Hematopoietic multipotent progenitor cell treated with erythropoietin and hydrocortisone succinate and interleukin-3 and kit ligand, for 4 days (in vitro differentiated cells): ENCODE results near the gene SPINK13.
A peak's percentile ranks its signal among the peaks of the same experiment; 100 is the strongest.
"Not testable (repeated sequence)": the region's sequence is repeated elsewhere in the genome, so short reads cannot be mapped to it uniquely, and the experiment has no call there.

ENCODE experiments used
- DNase-seq: peaks from one replicate; pipeline ENCODE4 v3.0.0-alpha.2; 2015

Gene SPINK13

GRCh38 chr5:148268566-148268965, at the start of gene SPINK13:
TSS of gene SPINK13 (plus strand) at chr5:148268794. CDS start at chr5:148270073, 1,279 bp downstream.
- no peak for DNase-seq

GRCh38 chr5:148221508-148221907, 47.1 kb upstream of the SPINK13 start:
- no peak for DNase-seq

GRCh38 chr5:148224117-148224742, 44.4 kb upstream of the SPINK13 start:
- DNase-seq: no peak

- no peak for DNase-seq
Measured at GRCh38 chr5:148228392-148228984, 40.1 kb upstream of the SPINK13 start.

- no peak for DNase-seq
Measured at GRCh38 chr5:148229840-148230239, 38.8 kb upstream of the SPINK13 start.

- no peak for DNase-seq
Measured at GRCh38 chr5:148230240-148230639, 38.4 kb upstream of the SPINK13 start.

GRCh38 chr5:148237785-148238417, 30.7 kb upstream of the SPINK13 start:
- DNase-seq: no peak

- no peak for DNase-seq
Measured at GRCh38 chr5:148238418-148238794, 30.2 kb upstream of the SPINK13 start, which contains the start of gene MARCOL. TSS of gene MARCOL (plus strand) at chr5:148238525. CDS start at chr5:148238598, 73 bp downstream.

- no peak for DNase-seq
Measured at GRCh38 chr5:148248894-148249293, 19.7 kb upstream of the SPINK13 start.

GRCh38 chr5:148255456-148255855, 13.1 kb upstream of the SPINK13 start:
- no peak for DNase-seq

GRCh38 chr5:148259288-148259687, 9.3 kb upstream of the SPINK13 start:
- DNase-seq: no peak

- no peak for DNase-seq
Measured at GRCh38 chr5:148261221-148261620, 7.4 kb upstream of the SPINK13 start.

GRCh38 chr5:148267962-148268361, 632 bp upstream of the SPINK13 start:
- DNase-seq: no peak

- not testable (repeated sequence) for DNase-seq
Measured at GRCh38 chr5:148275129-148275528, 6.5 kb downstream of the SPINK13 start.

GRCh38 chr5:148280893-148281292, 12.3 kb downstream of the SPINK13 start:
- not testable (repeated sequence) for DNase-seq

- not testable (repeated sequence) for DNase-seq
Measured at GRCh38 chr5:148281336-148281735, 12.7 kb downstream of the SPINK13 start.

GRCh38 chr5:148290271-148291195, 21.9 kb downstream of the SPINK13 start:
- peak; percentile 71 for DNase-seq

- no peak for DNase-seq
Measured at GRCh38 chr5:148297731-148298130, 29.1 kb downstream of the SPINK13 start.

- DNase-seq: no peak
Measured at GRCh38 chr5:148306446-148306845, 37.9 kb downstream of the SPINK13 start.

- DNase-seq: no peak
Measured at GRCh38 chr5:148309019-148309418, 40.4 kb downstream of the SPINK13 start.

- no peak for DNase-seq
Measured at GRCh38 chr5:148309746-148310145, 41.2 kb downstream of the SPINK13 start.

GRCh38 chr5:148311484-148311883, 42.9 kb downstream of the SPINK13 start:
- DNase-seq: no peak

GRCh38 chr5:148312153-148312552, 43.6 kb downstream of the SPINK13 start, which contains the start of gene SPINK7:
TSS of gene SPINK7 (plus strand) at chr5:148312423. CDS start at chr5:148312484, 61 bp downstream.
- DNase-seq: no peak
